ENCODE data around the gene RALGAPA2.

DNA sequence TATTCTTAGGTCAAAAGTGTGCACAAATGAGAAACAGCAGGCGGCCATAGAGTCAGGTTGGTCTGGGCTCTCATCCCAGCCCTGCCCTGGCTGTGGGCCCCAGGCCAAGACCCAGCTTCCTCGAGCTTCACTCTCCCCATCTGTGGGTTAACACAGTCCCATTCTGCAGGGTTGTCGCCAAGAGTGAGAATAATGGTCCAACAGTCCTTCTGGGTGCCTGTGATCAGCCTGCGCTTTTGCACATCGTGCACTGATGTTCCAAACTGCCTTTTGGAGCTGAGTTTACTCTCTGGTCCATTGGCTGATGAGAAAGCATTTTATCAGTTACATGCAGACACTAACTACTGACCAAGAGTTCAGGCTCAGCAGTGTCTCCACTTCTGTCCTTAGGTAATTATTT is 261.9 kb downstream of the RALGAPA2 start:
- TF ChIP-seq POLR2A (IDR thresholded peaks at IDR 0.05) (no peak), EP300 (IDR thresholded peaks at IDR 0.05) (no peak), POLR2AphosphoS5 (IDR thresholded peaks at IDR 0.05) (no peak)
- TF ChIP-seq, protein P1, sequence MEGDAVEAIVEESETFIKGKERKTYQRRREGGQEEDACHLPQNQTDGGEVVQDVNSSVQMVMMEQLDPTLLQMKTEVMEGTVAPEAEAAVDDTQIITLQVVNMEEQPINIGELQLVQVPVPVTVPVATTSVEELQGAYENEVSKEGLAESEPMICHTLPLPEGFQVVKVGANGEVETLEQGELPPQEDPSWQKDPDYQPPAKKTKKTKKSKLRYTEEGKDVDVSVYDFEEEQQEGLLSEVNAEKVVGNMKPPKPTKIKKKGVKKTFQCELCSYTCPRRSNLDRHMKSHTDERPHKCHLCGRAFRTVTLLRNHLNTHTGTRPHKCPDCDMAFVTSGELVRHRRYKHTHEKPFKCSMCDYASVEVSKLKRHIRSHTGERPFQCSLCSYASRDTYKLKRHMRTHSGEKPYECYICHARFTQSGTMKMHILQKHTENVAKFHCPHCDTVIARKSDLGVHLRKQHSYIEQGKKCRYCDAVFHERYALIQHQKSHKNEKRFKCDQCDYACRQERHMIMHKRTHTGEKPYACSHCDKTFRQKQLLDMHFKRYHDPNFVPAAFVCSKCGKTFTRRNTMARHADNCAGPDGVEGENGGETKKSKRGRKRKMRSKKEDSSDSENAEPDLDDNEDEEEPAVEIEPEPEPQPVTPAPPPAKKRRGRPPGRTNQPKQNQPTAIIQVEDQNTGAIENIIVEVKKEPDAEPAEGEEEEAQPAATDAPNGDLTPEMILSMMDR (IDR thresholded peaks at IDR 0.05) = no peak
